Neutrophil (primary cell): ENCODE data around the gene INVS.
"Not testable (repeated sequence)": the region's sequence is repeated elsewhere in the genome, so short reads cannot be mapped to it uniquely, and the experiment has no call there.

Experiments used
- H3K27ac ChIP-seq: fragments of 200-600 bp; sonication (generic); 2 replicates; pipeline ENCODE4 v1.5.1; 2016; ENCODE audit warnings: mild to moderate bottlenecking, moderate library complexity
- H3K27me3 ChIP-seq: fragments of 200-600 bp; sonication (generic); 2 replicates; pipeline ENCODE4 v1.6.0; 2016; ENCODE audit warnings: mild to moderate bottlenecking
- H3K36me3 ChIP-seq: fragments of 200-600 bp; sonication (generic); 2 replicates; pipeline ENCODE4 v1.5.1; 2017
- H3K4me1 ChIP-seq, 2 experiments: fragments of 200-600 bp in 1 of 2; sonication (generic) in 1 of 2; 1 replicate in 1 of 2; 2 replicates in 1 of 2; pipeline versions ENCODE4 v1.5.1 to v1.6.1; 2013 to 2016; ENCODE audit warnings: low read depth in 1 of 2, low read length in 1 of 2, mild to moderate bottlenecking in 1 of 2, moderate library complexity in 1 of 2; ENCODE audit not compliant: control insufficient read depth in 1 of 2, insufficient read depth in 1 of 2
- H3K4me3 ChIP-seq, 2 experiments: fragments of 200-600 bp in 1 of 2; sonication (generic) in 1 of 2; 1 replicate in 1 of 2; 2 replicates in 1 of 2; pipeline ENCODE4 v1.5.1; 2013 to 2016; ENCODE audit warnings: low read depth in 1 of 2, low read length in 1 of 2, mild to moderate bottlenecking in 1 of 2, moderate library complexity in 1 of 2
- H3K9me3 ChIP-seq: fragments of 200-600 bp; sonication (generic); 2 replicates; pipeline ENCODE4 v1.5.1; 2016
- CTCF ChIP-seq: fragments of 200-600 bp; sonication (generic); IDR thresholded peaks from 2 replicates; pipeline ENCODE4 v1.5.1; 2016; ENCODE audit warnings: antibody characterized with exemption

The INVS gene

DNA sequence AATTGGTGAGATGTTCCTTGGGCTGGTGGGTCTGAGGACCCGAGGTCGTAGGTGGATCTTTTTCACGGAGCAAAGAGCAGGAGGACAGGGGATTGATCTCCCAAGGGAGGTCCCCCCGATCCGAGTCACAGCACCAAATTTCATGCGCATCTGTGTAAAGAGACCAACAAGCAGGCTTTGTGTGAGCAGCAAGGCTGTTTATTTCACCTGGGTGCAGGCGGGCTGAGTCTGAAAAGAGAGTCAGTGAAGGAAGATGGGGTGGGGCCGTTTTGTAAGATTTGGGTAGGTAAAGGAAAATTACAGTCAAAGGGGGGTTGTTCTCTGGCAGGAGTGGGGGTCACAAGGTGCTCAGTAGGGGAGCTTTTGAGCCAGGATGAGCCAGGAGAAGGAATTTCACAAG is 46.9 kb downstream of the INVS start:
- not testable (repeated sequence) for H3K27me3 ChIP-seq, H3K4me3 ChIP-seq, H3K9me3 ChIP-seq, H3K36me3 ChIP-seq, H3K4me1 ChIP-seq, H3K27ac ChIP-seq

DNA sequence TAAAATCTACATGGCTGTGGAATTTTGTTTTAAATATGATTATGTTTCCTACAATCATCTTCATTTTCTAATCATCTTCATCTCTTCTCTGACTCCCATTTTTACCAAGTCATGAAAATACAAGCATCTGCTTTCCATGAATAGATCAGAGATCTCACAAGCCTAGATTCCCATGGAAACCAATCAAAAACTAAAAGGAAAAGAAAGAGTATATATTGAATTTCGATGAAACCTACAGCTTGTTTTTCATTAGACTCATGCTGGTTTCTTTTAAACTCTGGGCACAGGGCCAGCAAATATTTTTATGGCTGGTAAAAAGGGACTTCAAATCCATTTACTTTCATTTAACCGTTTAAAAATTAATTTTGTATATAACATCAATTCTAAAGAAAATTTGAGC is 51.2 kb downstream of the INVS start:
- H3K4me1 ChIP-seq, result no peaks in the 10 kb centered on the region
- H3K4me3 ChIP-seq, result no peak overlapping the region
- no peak overlapping the region for H3K27ac ChIP-seq
- TF ChIP-seq CTCF, result no peak
- H3K36me3 ChIP-seq, result no peaks in the 10 kb centered on the region
- no peaks in the 10 kb centered on the region for H3K9me3 ChIP-seq
- H3K27me3 ChIP-seq, result no peaks in the 10 kb centered on the region

- Histone ChIP-seq H3K4me3 (no peak overlapping the region), H3K27ac (no peak overlapping the region), H3K4me1 (no peaks in the 10 kb centered on the region), H3K9me3 (no peaks in the 10 kb centered on the region), H3K27me3 (no peaks in the 10 kb centered on the region), H3K36me3 (no peaks in the 10 kb centered on the region)
- TF ChIP-seq CTCF, result no peak
Observed at GRCh38 chr9:100160021-100160420, 61.0 kb downstream of the INVS start.

GRCh38 chr9:100167176-100167575 is 68.1 kb downstream of the INVS start:
- H3K9me3 ChIP-seq, result no peaks in the 10 kb centered on the region
- no peak overlapping the region for H3K4me3 ChIP-seq
- no peaks in the 10 kb centered on the region for H3K36me3 ChIP-seq
- no peak overlapping the region for H3K27ac ChIP-seq
- no peaks in the 10 kb centered on the region for H3K27me3 ChIP-seq
- H3K4me1 ChIP-seq, result no peaks in the 10 kb centered on the region
- TF ChIP-seq CTCF, result no peak

DNA sequence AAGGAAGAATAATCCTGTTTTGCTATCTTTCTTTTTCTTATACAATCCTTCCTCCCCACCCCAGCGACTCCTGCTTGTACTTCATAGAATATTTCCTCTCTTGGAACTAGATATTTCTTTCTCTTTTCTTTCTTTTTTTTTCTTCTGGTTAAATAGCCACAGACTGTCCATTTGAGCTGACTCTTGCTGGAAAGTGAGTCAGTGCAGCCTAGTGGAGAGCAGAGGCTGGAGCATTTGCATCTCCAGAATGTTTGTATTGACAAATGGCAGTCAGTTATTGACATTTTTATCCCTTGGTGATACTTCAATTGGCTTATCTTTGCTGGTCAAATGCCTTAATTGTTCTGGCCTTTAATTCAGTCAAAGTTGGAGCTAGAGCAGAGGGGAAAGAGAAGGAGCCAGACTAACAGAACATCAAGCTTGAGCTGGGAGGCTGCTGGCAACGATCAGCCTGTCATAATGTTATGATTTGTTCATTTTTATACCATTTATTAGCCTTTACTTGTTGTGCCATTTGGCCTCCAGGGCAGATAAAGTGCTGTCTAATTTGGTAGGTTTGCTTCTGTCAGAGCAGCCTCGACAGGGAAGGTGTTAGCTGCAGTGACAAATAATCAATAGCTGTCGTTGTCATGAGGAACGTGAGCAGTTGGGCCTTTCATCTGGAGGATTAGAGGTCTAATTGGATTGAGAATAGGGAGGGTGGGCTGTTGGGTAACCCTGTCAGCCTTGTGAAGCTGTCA is 69.0 kb downstream of the INVS start:
- Histone ChIP-seq H3K4me1 (no peaks in the 10 kb centered on the region), H3K27ac (no peak overlapping the region), H3K27me3 (no peaks in the 10 kb centered on the region), H3K36me3 (no peaks in the 10 kb centered on the region), H3K9me3 (no peaks in the 10 kb centered on the region), H3K4me3 (no peak overlapping the region)
- TF ChIP-seq CTCF, result no peak

DNA sequence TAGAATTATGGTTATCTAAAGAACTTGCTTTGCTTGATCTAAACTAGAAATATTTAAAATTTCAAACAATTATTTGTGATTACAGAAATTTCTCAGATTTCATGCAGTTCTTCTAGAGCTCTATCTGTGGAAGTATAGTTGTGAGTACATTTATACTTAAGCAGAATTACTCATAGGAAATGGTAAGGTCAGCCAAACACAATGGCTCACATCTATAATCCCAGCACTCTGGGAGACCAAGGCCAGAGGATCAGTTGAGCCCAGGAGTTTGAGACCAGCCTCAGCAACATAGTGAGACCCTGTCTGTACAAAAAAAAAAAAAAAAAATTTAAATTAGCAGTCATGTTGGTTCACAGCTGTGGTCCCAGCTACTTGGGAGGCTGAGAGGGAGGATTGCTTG is 71.0 kb downstream of the INVS start:
- Histone ChIP-seq H3K9me3 (no peaks in the 10 kb centered on the region), H3K27ac (no peak overlapping the region), H3K4me3 (no peak overlapping the region), H3K36me3 (no peaks in the 10 kb centered on the region), H3K4me1 (no peaks in the 10 kb centered on the region), H3K27me3 (no peaks in the 10 kb centered on the region)
- TF ChIP-seq CTCF, result no peak
